Muscle layer of colon (tissue), 2 donors: ENCODE measurements around the gene HDAC9.
"Not testable (repeated sequence)": the region's sequence is repeated elsewhere in the genome, so short reads cannot be mapped to it uniquely, and the experiment has no call there.

ENCODE experiments used
- H3K27ac ChIP-seq: one replicate; pipeline ENCODE4 v1.7.0; 2013; ENCODE audit warnings: low read depth, mild to moderate bottlenecking, low read length, moderate library complexity
- H3K27me3 ChIP-seq, 2 donors: one replicate each; pipeline ENCODE4 v1.7.0; 2013; ENCODE audit warnings: low read length in 2 of 2, mild to moderate bottlenecking in 2 of 2; ENCODE audit not compliant: insufficient read depth in 2 of 2, control insufficient read depth in 1 of 2
- H3K36me3 ChIP-seq: one replicate; pipeline ENCODE4 v1.7.0; 2013; ENCODE audit warnings: mild to moderate bottlenecking, low read length; ENCODE audit not compliant: insufficient read depth
- H3K4me1 ChIP-seq: one replicate; pipeline ENCODE4 v1.7.0; 2013; ENCODE audit warnings: mild to moderate bottlenecking, low read length; ENCODE audit not compliant: insufficient read depth
- H3K4me3 ChIP-seq, 2 donors: one replicate each; pipeline ENCODE4 v1.7.0; 2013; ENCODE audit warnings: low read length in 2 of 2, low read depth in 1 of 2, mild to moderate bottlenecking in 1 of 2, moderate library complexity in 1 of 2
- H3K9ac ChIP-seq: one replicate; pipeline ENCODE4 v1.7.0; 2013; ENCODE audit warnings: low read length
- H3K9me3 ChIP-seq: one replicate; pipeline ENCODE4 v1.7.0; 2013; ENCODE audit warnings: mild to moderate bottlenecking, low read length
- donor health status: abdominal sarcoma.
- donor health status: Adenocarcinoma of cecum.

The HDAC9 gene

DNA sequence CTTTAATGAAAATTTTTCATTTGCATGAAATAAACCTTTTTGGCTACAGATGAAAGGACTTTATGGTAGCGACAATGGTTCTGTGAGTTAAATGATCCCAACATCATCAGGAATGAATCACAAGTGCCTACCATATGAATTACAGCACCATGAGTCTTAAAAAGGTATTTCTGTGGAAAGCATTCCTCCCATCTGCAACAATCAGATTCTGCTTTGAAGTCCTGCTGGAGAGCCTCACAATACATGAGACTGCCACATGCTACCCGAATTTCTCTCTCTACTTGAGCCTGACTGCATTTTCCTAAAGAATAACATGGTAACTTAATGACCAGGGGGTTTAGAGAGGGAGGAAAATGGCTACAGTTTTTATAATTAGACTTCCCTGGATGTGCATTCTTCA is 431.6 kb downstream of the HDAC9 start:
- Histone ChIP-seq H3K27ac (no peak overlapping the region), H3K4me3 (no peak overlapping the region), H3K9me3 (no peaks in the 10 kb centered on the region), H3K36me3 (no peaks in the 10 kb centered on the region), H3K27me3 (no peaks in the 10 kb centered on the region), H3K4me1 (no peaks in the 10 kb centered on the region), H3K9ac (no peak overlapping the region)

DNA sequence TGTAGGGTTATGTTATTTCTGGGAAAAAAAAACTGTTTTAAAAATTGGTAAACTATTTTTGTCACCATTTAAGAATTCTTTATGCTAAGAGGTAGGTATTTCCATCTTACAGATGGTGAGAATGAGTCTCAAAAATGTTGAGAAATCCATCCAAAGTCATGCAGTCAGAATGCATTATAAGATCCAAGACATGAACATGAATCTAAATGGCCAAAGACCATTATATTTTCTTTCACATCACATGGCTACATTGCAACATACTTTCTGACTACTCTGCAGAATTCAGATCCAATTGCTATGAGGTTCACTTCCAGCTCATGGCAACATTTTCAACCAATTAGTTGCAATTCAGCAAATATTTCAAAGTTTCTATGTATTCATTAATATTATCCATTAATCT is 440.7 kb downstream of the HDAC9 start:
- Histone ChIP-seq H3K27me3 (no peaks in the 10 kb centered on the region), H3K4me1 (no peaks in the 10 kb centered on the region), H3K9ac (no peak overlapping the region), H3K36me3 (no peaks in the 10 kb centered on the region), H3K9me3 (no peaks in the 10 kb centered on the region), H3K4me3 (no peak overlapping the region), H3K27ac (no peak overlapping the region)

DNA sequence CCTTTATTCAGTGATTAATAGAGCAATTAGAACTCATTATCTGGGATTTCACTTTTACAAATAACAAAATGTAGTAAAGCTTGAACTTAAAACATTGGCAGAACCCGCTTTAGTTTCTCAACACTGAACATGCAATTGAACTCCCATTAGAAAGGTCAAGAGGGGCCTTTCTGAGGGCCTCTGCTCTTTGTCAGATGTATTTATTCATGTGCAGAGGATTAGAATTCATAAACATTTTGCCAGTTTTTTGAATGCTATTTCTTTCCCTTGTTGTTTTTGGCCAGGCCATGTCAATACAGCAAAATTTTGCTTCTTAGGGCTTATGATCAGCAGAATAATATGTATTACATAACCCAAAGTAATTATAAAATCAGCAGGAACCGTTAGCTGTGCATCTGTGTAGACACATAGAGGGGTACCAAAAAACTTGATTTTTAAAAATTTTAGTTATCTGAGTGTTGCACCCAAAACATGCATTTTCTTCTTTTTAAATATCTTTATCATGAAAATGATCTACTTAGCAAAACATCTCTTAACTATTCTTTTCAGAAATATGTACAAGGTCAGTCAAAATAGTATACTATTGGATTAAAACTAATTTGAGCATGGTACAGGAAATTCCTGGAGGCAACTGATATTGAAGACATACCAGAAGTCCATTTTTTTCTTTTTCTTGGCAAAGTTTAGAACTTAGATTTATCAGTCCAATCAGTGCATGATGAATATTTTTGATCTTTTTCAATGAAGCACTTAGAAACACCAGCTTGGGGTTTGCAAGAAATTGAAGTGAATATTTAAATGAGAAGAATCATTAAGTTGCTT is 444.4 kb downstream of the HDAC9 start:
- Histone ChIP-seq H3K27ac (no peak overlapping the region), H3K9me3 (no peaks in the 10 kb centered on the region), H3K4me1 (no peaks in the 10 kb centered on the region), H3K9ac (no peak overlapping the region), H3K36me3 (no peaks in the 10 kb centered on the region), H3K27me3 (no peaks in the 10 kb centered on the region), H3K4me3 (no peak overlapping the region)

DNA sequence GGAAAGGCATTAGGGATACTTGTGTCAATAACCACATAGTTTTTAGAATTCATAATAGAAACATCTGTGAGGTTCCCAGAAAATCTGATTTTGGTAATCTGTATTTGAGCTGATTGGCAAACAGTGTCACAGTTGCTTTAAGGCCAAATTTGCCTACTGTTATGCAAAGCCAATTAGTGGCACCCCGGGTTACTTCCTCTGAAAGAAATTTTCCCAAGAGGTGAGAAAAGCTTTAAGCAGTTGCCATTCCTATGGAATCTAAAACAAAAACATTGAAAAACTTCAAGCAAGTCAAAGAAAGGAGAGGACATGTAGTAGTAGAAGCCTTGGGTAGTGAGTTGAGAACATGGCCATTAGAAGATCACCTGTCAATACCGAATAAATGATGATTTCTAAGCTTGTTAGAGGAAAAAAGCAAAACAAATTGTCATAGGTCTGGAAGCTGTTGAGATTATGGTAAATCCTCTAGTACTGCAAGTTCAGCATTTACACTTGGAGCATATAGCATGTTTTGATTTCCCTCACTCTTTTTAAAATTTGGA is 445.1 kb downstream of the HDAC9 start:
- H3K4me1 ChIP-seq, result no peaks in the 10 kb centered on the region
- H3K9me3 ChIP-seq, result no peaks in the 10 kb centered on the region
- H3K27ac ChIP-seq, result no peak overlapping the region
- no peaks in the 10 kb centered on the region for H3K36me3 ChIP-seq
- H3K4me3 ChIP-seq, result no peak overlapping the region
- H3K9ac ChIP-seq, result no peak overlapping the region
- no peaks in the 10 kb centered on the region for H3K27me3 ChIP-seq

DNA sequence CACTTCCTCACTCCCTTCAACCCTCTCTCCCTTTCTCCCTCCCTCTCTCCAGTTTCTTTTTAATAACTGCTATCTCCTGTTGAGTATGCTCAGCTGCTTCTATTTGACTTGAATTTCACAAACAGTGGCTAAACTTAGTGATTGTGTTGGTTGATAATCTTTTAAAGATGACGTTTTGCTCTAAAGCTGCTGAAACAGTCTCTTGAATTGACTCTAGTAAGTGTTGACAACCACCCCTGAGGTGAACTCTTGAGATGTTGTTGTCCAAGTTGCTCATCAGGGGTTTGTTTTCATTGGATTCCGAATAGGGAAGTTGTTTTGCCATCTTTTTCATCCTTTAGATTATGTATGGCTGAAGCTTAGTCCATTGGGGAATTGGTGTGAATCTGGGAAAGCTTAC is 445.7 kb downstream of the HDAC9 start:
- no peaks in the 10 kb centered on the region for H3K36me3 ChIP-seq
- H3K27ac ChIP-seq, result no peak overlapping the region
- no peak overlapping the region for H3K9ac ChIP-seq
- H3K27me3 ChIP-seq, result no peaks in the 10 kb centered on the region
- no peak overlapping the region for H3K4me3 ChIP-seq
- H3K9me3 ChIP-seq, result no peaks in the 10 kb centered on the region
- no peaks in the 10 kb centered on the region for H3K4me1 ChIP-seq

DNA sequence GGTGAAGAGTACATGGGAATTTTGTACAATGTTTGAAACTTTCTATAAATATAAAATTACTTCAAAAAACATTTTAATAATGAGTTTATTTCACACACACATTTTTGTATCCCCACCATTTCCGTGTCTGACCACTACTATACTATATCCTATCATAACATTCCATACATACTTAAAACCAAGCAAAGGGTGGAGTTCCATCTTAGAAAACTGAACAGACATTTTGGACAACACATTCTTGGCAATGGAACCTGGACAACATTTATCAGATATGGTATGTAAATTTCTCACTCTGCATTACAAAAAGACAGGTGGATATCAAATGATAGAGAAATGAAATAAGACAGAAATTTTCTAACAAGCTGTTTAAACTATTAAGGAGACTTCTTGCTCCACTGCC is 453.0 kb downstream of the HDAC9 start:
- Histone ChIP-seq H3K36me3 (no peaks in the 10 kb centered on the region), H3K4me3 (no peak overlapping the region), H3K9me3 (no peaks in the 10 kb centered on the region), H3K27me3 (no peaks in the 10 kb centered on the region), H3K9ac (no peak overlapping the region), H3K4me1 (no peaks in the 10 kb centered on the region), H3K27ac (no peak overlapping the region)

DNA sequence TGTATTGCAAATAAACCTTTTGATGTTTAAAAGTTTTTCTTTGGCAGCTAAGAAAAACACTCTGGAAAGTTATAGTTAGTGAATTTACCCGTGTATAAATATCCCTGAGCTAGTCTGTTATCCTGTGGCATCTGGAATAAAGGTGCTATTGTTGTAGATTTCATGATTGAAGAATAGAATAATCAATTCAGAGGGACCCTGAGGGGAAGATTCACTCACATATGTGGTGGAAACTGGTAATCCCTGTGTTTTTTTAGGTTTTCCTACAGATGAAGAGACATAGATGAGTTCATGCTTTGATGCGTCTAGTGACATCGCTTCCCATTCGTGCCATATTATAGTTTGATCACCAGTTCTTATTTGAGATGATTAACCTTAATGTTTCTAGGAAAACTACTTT is 457.3 kb downstream of the HDAC9 start:
- Histone ChIP-seq H3K36me3 (no peaks in the 10 kb centered on the region), H3K9ac (no peak overlapping the region), H3K4me1 (no peaks in the 10 kb centered on the region), H3K4me3 (no peak overlapping the region), H3K27me3 (no peaks in the 10 kb centered on the region), H3K27ac (no peak overlapping the region), H3K9me3 (no peaks in the 10 kb centered on the region)

DNA sequence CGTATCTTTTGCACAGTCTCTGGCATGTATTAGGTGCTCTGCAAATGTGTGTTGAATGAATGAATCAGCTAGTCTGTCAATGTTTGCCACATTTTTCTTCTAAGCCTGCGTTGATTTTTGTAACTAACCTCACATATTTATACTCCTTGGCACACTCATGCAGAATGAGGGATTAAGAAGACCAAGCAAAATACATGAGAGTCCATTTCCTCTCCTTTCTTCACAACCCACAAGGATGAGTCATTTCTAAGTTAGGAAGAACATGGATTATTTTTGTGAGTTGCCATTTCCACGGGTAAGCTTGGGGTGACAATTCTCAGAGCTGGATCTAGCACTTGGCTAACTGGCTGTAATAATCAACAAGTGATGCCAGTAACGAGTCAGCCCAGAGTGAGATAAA is 463.1 kb downstream of the HDAC9 start:
- Histone ChIP-seq H3K36me3 (no peaks in the 10 kb centered on the region), H3K9ac (no peak overlapping the region), H3K27ac (no peak overlapping the region), H3K4me3 (no peak overlapping the region), H3K27me3 (no peaks in the 10 kb centered on the region), H3K9me3 (no peaks in the 10 kb centered on the region), H3K4me1 (no peaks in the 10 kb centered on the region)

DNA sequence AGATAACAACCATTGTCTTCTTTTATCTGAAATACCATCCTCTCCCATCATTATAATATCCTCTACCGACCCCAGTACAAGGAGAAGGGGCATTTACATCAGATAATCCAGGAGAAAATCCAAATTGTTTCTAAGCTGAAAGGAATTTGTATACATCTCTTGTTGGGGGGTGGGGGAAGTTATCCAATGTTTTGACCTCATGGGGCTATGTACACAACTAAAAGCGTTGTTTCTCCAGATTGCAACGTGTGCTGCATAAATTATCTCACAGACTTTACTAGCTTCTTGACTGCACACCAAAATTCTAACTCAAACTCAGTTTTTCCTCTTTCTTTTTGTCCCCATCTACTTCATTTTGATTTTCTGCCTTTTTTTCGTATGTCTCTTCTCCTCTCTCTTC is 465.2 kb downstream of the HDAC9 start:
- no peaks in the 10 kb centered on the region for H3K4me1 ChIP-seq

DNA sequence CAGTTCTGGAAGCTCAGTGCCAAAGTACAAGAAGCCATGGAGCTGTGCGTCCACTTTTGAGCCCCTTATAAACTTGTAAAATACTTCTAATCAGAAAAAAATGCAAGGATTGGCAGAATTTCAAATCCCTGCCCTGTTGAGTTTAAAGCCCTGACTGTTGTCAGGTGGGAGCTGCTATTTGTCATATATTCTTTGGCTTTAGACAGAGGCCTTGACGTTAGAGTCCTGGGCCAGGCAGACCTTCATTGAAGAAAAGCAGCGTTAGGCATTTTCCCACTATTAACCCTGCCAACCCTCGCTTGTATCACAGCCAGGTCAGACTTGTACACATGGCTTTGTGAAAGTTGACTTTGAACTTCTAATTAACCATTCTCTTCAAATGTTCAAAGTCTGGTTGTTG is 466.5 kb downstream of the HDAC9 start:
- H3K9ac ChIP-seq, result no peak overlapping the region
- no peaks in the 10 kb centered on the region for H3K36me3 ChIP-seq
- H3K27me3 ChIP-seq, result no peaks in the 10 kb centered on the region
- no peak overlapping the region for H3K27ac ChIP-seq
- no peak overlapping the region for H3K4me3 ChIP-seq
- no peaks in the 10 kb centered on the region for H3K4me1 ChIP-seq
- H3K9me3 ChIP-seq, result no peaks in the 10 kb centered on the region

More for the DNA sequence above, 465.2 kb downstream of the HDAC9 start:
- no peaks in the 10 kb centered on the region for H3K36me3 ChIP-seq
- H3K27ac ChIP-seq, result no peak overlapping the region
- no peaks in the 10 kb centered on the region for H3K27me3 ChIP-seq
- no peak overlapping the region for H3K4me3 ChIP-seq
- H3K9me3 ChIP-seq, result no peaks in the 10 kb centered on the region
- no peak overlapping the region for H3K9ac ChIP-seq

DNA sequence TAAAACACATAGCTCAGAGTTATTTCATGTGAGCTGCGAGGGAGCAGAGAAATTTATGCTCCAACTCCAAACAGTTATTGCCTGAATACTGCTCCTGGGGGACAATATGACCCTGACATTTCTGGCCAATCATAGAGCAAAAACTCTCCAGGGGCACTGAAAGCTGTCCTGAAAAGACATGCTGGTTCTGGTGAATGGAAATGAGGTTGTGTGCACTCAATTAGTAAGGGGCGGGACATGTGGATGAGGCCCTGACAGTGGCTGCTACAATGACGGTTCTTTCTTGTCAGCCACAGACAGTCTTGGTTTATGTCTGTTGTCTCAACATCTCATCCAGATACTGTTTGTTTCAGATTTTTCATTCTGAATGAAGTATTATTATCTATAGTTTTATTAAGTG is 470.1 kb downstream of the HDAC9 start:
- no peaks in the 10 kb centered on the region for H3K36me3 ChIP-seq
- no peaks in the 10 kb centered on the region for H3K27me3 ChIP-seq
- no peak overlapping the region for H3K4me3 ChIP-seq
- no peak overlapping the region for H3K9ac ChIP-seq
- no peaks in the 10 kb centered on the region for H3K4me1 ChIP-seq
- no peak overlapping the region for H3K27ac ChIP-seq
- H3K9me3 ChIP-seq, result no peaks in the 10 kb centered on the region

DNA sequence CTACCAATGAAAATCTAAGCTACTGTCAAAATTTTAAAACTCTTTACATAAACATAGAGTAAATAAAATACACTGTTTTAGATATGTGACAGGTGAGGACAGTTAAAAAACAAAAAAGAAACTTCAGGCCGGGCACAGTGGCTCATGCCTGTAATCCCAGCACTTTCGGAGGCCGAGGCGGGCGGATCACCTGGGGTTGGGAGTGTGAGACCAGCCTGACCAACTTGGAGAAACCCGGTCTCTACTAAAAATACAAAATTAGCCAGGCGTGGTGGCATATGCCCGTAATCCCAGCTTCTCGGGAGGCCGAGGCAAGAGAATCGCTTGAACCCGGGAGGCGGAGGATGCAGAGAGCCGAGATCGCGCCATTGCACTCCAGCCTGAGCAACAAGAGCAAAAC is 472.2 kb downstream of the HDAC9 start:
- not testable (repeated sequence) for H3K36me3 ChIP-seq, H3K27ac ChIP-seq, H3K9me3 ChIP-seq, H3K9ac ChIP-seq, H3K4me1 ChIP-seq, H3K27me3 ChIP-seq, H3K4me3 ChIP-seq
